Keratinocyte (primary cell): Measurements from ENCODE around the gene TMC8. TPM values are rescaled to one million over a fixed set of nuclear protein-coding genes. Genes with fewer than 3 reads are reported as not detected.

Source experiments
- DNase-seq: peaks from one replicate; pipeline ENCODE4 v3.0.0-alpha.2; 2011; ENCODE audit warnings: low read depth, missing footprints, low spot score
- FAIRE-seq: peaks from 2 replicates; lab custom pipeline; 2011; peaks lifted over from hg19 to GRCh38; lab: Jason Lieb, UNC
- H2AFZ ChIP-seq: 2 replicates; pipeline ENCODE4 v1.6.0; 2012; ENCODE audit warnings: low read length, control low read depth, inconsistent platforms; ENCODE audit not compliant: control insufficient read depth
- H3K27ac ChIP-seq: 2 replicates; pipeline ENCODE4 v1.5.1; 2011; ENCODE audit warnings: low read length; ENCODE audit not compliant: control insufficient read depth, insufficient read depth
- H3K27me3 ChIP-seq: 3 replicates; pipeline ENCODE4 v1.6.0; 2011; ENCODE audit warnings: low read length; ENCODE audit not compliant: control insufficient read depth, insufficient read depth; ENCODE audit errors: extremely low read depth
- H3K36me3 ChIP-seq, 2 experiments: 2 replicates in 1 of 2; 3 replicates in 1 of 2; pipeline ENCODE4 v1.5.1; 2011; ENCODE audit warnings: low read length in 2 of 2, mild to moderate bottlenecking in 1 of 2; ENCODE audit not compliant: control insufficient read depth in 2 of 2, insufficient read depth in 2 of 2; ENCODE audit errors: extremely low read depth in 1 of 2
- H3K4me1 ChIP-seq: 3 replicates; pipeline ENCODE4 v1.5.1; 2011; ENCODE audit warnings: low read length; ENCODE audit not compliant: control insufficient read depth, insufficient read depth; ENCODE audit errors: extremely low read depth
- H3K4me2 ChIP-seq: 3 replicates; pipeline ENCODE4 v1.6.0; 2011; ENCODE audit warnings: low read depth, low read length; ENCODE audit not compliant: control insufficient read depth, insufficient read depth; ENCODE audit errors: extremely low read depth
- H3K4me3 ChIP-seq, 3 experiments: fragments of 200-600 bp in 1 of 3; sonication (generic) in 1 of 3; 2 replicates in 2 of 3; 3 replicates in 1 of 3; pipeline ENCODE4 v1.5.1; 2011 to 2016; ENCODE audit warnings: low read length in 3 of 3, mild to moderate bottlenecking in 3 of 3, control low read depth in 2 of 3, inconsistent platforms in 1 of 3, low read depth in 1 of 3, mixed read lengths in 1 of 3, mixed run types in 1 of 3, moderate library complexity in 1 of 3; ENCODE audit not compliant: control insufficient read depth in 2 of 3, insufficient read depth in 2 of 3; ENCODE audit errors: extremely low read depth in 1 of 3
- H3K79me2 ChIP-seq: 2 replicates; pipeline ENCODE4 v1.6.0; 2012; ENCODE audit warnings: low read length; ENCODE audit not compliant: control insufficient read depth, insufficient read depth
- H3K9ac ChIP-seq: 3 replicates; pipeline ENCODE4 v1.6.0; 2011; ENCODE audit warnings: low read length; ENCODE audit not compliant: control insufficient read depth, insufficient read depth; ENCODE audit errors: extremely low read depth
- H3K9me1 ChIP-seq: 3 replicates; pipeline ENCODE4 v1.6.0; 2011; ENCODE audit warnings: low read length; ENCODE audit not compliant: control insufficient read depth, insufficient read depth; ENCODE audit errors: extremely low read depth
- H3K9me3 ChIP-seq: 2 replicates; pipeline ENCODE4 v1.5.1; 2012; ENCODE audit warnings: low read depth, low read length; ENCODE audit not compliant: control insufficient read depth
- H4K20me1 ChIP-seq: 3 replicates; pipeline ENCODE4 v1.6.0; 2011; ENCODE audit warnings: low read length; ENCODE audit not compliant: control insufficient read depth, insufficient read depth; ENCODE audit errors: extremely low read depth
- CTCF ChIP-seq, 3 experiments: IDR thresholded peaks in 1 of 3; conservative IDR thresholded peaks in 1 of 3; optimal IDR thresholded peaks in 1 of 3; 2 replicates in 2 of 3; 3 replicates in 1 of 3; pipeline versions ENCODE3 to v1.5.1; 2011; ENCODE audit warnings: low read length in 3 of 3, mild to moderate bottlenecking in 3 of 3, moderate library complexity in 2 of 3, control low read depth in 1 of 3, inconsistent platforms in 1 of 3; ENCODE audit not compliant: insufficient read depth in 2 of 3; ENCODE audit errors: extremely low read depth in 1 of 3
- EZH2 ChIP-seq: IDR thresholded peaks from one replicate; pipeline ENCODE4 v1.6.1; 2012; ENCODE audit warnings: inconsistent platforms, mild to moderate bottlenecking, low read length, moderate library complexity
- dilution Hi-C: fragments of 300-500 bp; cut with MboI; formaldehyde crosslinking; loops from one replicate; pipeline ENCODE4 v1.7.0; 2020; ENCODE audit warnings: low sequenced_read_pairs; ENCODE audit not compliant: extremely low pct_ligation_motif_present
- polyA plus RNA-seq, 5 experiments: library from polyadenylated mRNA; depleted of rRNA in 3 of 5; stranded (reverse) in 3 of 5; stranded (forward) in 1 of 5; unstranded in 1 of 5; fragments of >200 nt; gene quantifications; 1 replicate in 1 of 5; 2 replicates in 3 of 5; 3 replicates in 1 of 5; pipeline versions ENCODE4 v1.2.1 to v1.2.3, GENCODE V29; 2011 to 2012; ENCODE audit warnings: missing spikeins in 2 of 5, low read depth in 1 of 5, low replicate concordance in 1 of 5

TMC8 gene
- polyA plus RNA-seq, 1 donor (not counting 4 experiments of a cell fraction or from before 2014, with no cell fraction given): 0.14 TPM

GRCh38 chr17:78130090-78130436 lies 508 bp upstream of the TMC8 start:
- H4K20me1 ChIP-seq: no peaks in the 10 kb centered on the region
- no peak overlapping the region for H3K27ac ChIP-seq
- peaks cover 4% of the 10 kb centered on the region for H3K79me2 ChIP-seq
- H3K9me1 ChIP-seq: peaks cover 4% of the 10 kb centered on the region
- no peak for FAIRE-seq
- H2AFZ ChIP-seq: no peak overlapping the region
- H3K9ac ChIP-seq: no peak overlapping the region
- TF ChIP-seq EZH2 (no peak), CTCF (optimal IDR thresholded peaks at IDR 0.05 in 1 of 3, IDR thresholded peaks at IDR 0.05 in 1 of 3, conservative IDR thresholded peaks at IDR 0.05 in 1 of 3; ENCODE audit: extremely low read depth in 1 of 3, insufficient read depth in 2 of 3, low read length in 3 of 3) (no peak)
- no peak overlapping the region for H3K4me2 ChIP-seq
- H3K36me3 ChIP-seq: peaks cover 0 to 7% of the 10 kb centered on the region in 2 experiments
- dilution Hi-C loops: no loop called here
- peaks cover 16% of the 10 kb centered on the region for H3K4me1 ChIP-seq
- peaks cover 29% of the 10 kb centered on the region for H3K27me3 ChIP-seq
- H3K9me3 ChIP-seq: no peaks in the 10 kb centered on the region
- no peak for DNase-seq
- no peak overlapping the region for H3K4me3 ChIP-seq

GRCh38 chr17:78131172-78132083 lies 857 bp downstream of the TMC8 start:
- H3K27ac ChIP-seq: no peak overlapping the region
- H3K4me2 ChIP-seq: peak overlapping the region; percentile 54
- H3K27me3 ChIP-seq: peaks cover 31% of the 10 kb centered on the region
- dilution Hi-C loops: no loop called here
- no peaks in the 10 kb centered on the region for H4K20me1 ChIP-seq
- peaks cover 4% of the 10 kb centered on the region for H3K9me1 ChIP-seq
- peak overlapping the region; percentile 14 to 34 (median 24) for H3K4me3 ChIP-seq
- peaks cover 4% of the 10 kb centered on the region for H3K79me2 ChIP-seq
- H3K9ac ChIP-seq: peak overlapping the region; percentile 15
- FAIRE-seq (no peak), DNase-seq (no peak)
- no peaks in the 10 kb centered on the region for H3K36me3 ChIP-seq
- H3K9me3 ChIP-seq: no peaks in the 10 kb centered on the region
- H2AFZ ChIP-seq: no peak overlapping the region
- H3K4me1 ChIP-seq: peaks cover 16% of the 10 kb centered on the region
- TF ChIP-seq EZH2 (no peak), CTCF (optimal IDR thresholded peaks at IDR 0.05 in 1 of 3, IDR thresholded peaks at IDR 0.05 in 1 of 3, conservative IDR thresholded peaks at IDR 0.05 in 1 of 3; ENCODE audit: extremely low read depth in 1 of 3, insufficient read depth in 2 of 3, low read length in 3 of 3) (no peak)
